ENCODE data around the gene PPP1R13B. TPM values are rescaled to one million over a fixed set of nuclear protein-coding genes. Genes with fewer than 3 reads are reported as not detected.

Gene PPP1R13B
- total RNA-seq, 1 experiment from 2014 or later, result 3.0 TPM

DNA sequence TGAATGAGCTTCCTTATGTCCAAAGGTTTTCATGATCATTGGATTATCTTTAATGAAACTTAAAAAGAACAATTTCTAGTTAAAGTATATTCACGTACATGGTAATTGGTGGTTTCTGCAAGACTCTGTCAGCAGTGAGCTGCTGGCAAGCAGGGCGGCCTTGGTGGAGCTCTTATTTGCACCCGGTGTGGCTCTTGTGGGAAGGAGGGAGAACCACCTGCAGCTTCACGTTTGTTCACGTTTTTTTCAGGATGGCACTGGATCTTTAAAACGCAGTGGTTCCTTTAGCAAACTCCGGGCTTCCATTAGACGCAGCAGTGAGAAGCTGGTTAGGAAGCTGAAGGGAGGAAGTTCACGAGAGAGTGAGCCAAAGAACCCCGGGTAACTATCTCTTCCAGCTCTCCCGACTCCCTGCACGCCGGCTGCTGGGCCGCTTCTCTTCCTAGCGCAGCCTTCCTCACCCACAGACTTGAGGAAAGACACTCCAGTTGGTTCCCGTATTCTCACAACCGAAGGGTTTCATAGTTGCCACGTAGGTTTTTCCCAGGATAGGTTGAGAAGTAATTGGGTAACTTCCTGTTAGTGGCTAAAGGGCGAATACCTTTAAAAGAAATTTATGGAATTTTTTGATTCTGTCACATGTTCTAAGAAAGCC, 160.4 kb downstream of the PPP1R13B start:
- peaks cover 31% of the 10 kb centered on the region for H3K79me2 ChIP-seq (ENCODE audit: low read length)
- peaks cover 43% of the 10 kb centered on the region for H3K4me1 ChIP-seq (ENCODE audit: low read length)
- no peak overlapping the region for H3K27ac ChIP-seq (ENCODE audit: low read length)
- H3K4me2 ChIP-seq (ENCODE audit: low read depth, low read length, poor library complexity, severe bottlenecking), result no peak overlapping the region
- no peak overlapping the region for H3K9ac ChIP-seq (ENCODE audit: low read length)
- no peaks in the 10 kb centered on the region for H3K9me3 ChIP-seq (ENCODE audit: low read length)
- peaks cover 27% of the 10 kb centered on the region; the same call in 1 of the 2 replicates for H3K36me3 ChIP-seq (ENCODE audit: insufficient read depth, low read length)
- DNase-seq, result no peak
- H4K20me1 ChIP-seq (ENCODE audit: insufficient read depth, low read depth, low read length), result no peaks in the 10 kb centered on the region
- H3K27me3 ChIP-seq (ENCODE audit: low read length), result no peaks in the 10 kb centered on the region
- no peak overlapping the region for H3K4me3 ChIP-seq (ENCODE audit: low read length)
- H2AFZ ChIP-seq (ENCODE audit: low read length), result no peak overlapping the region
- H3K9me2 ChIP-seq (replicated peaks; ENCODE audit: insufficient read depth, low read length), result no peaks in the 10 kb centered on the region

DNA sequence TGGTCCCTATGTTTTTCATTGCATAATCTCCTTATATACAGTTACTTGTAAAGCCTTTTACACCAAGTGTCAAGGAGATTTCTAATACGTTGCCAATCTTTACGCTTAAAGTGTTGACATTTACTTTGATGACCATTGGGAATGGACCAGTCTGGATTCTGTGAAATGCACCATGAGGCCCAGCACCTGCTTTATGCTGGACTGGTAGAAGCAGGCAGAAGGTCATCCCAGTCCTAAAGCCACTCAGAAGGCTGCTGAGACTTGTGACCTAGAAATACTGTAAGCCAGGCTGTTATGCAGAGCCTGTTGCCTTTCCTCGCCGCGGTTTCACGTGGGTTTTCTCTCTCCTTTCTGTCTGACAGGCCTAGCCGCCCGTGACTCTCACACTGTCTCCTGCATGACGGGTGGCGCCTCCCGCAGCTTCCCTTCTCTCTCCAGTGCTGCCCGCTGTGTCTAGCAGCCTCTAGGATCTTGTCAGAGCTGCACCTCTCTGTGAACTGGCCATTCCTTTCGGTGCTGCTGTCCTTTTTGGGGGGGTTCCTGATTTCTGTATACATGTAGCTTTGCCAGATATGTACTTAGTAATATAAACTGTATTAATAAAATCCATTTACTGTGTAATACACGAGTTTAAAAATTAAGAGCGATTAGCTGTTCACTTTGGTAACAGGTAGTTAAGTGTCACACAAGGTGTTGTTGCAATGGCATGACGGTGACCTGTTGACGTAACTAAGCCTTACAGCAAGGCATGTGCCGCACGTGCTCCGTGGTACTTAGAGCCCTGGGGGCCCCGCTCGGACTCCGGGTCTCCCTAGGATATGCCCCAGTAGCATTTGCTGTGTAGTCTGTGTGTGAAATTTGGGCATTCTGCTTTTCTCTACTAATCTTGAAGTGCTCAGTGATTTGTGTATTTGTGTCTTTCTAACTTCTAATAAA, 161.8 kb downstream of the PPP1R13B start:
- H3K9me2 ChIP-seq (replicated peaks; ENCODE audit: insufficient read depth, low read length), result no peaks in the 10 kb centered on the region
- H3K36me3 ChIP-seq (ENCODE audit: insufficient read depth, low read length), result peaks cover 33% of the 10 kb centered on the region
- H2AFZ ChIP-seq (ENCODE audit: low read length), result no peak overlapping the region
- peaks cover 42% of the 10 kb centered on the region for H3K79me2 ChIP-seq (ENCODE audit: low read length)
- H3K4me1 ChIP-seq (ENCODE audit: low read length), result peaks cover 29% of the 10 kb centered on the region
- no peaks in the 10 kb centered on the region for H3K27me3 ChIP-seq (ENCODE audit: low read length)
- H3K9ac ChIP-seq (ENCODE audit: low read length), result no peak overlapping the region
- no peak overlapping the region for H3K27ac ChIP-seq (ENCODE audit: low read length)
- no peak overlapping the region for H3K4me2 ChIP-seq (ENCODE audit: low read depth, low read length, poor library complexity, severe bottlenecking)
- no peaks in the 10 kb centered on the region for H4K20me1 ChIP-seq (ENCODE audit: insufficient read depth, low read depth, low read length)
- no peaks in the 10 kb centered on the region for H3K9me3 ChIP-seq (ENCODE audit: low read length)
- DNase-seq, result no peak
- H3K4me3 ChIP-seq (ENCODE audit: low read length), result no peak overlapping the region

DNA sequence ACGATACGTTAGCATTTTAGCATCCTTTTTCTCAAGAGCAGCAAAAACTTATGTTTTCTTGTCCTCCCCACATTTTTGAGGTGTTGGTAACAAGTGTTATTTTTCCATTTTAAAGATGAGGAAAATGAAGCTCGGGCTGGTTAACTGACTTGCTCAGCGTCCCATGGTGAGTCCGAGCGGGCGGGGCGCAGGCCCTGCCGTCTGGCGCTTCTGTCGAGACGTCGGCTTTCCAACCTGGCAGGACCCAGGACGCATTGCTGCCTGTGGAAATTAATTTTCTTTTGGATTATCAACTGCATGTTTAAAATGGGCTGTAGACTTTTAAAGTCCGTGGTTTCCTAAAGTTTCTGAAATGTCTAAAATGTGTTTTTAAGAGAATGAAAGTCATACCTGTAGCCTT, 162.5 kb downstream of the PPP1R13B start:
- H4K20me1 ChIP-seq (ENCODE audit: insufficient read depth, low read depth, low read length), result no peaks in the 10 kb centered on the region
- peaks cover 42% of the 10 kb centered on the region for H3K79me2 ChIP-seq (ENCODE audit: low read length)
- peaks cover 39% of the 10 kb centered on the region for H3K36me3 ChIP-seq (ENCODE audit: insufficient read depth, low read length)

DNA sequence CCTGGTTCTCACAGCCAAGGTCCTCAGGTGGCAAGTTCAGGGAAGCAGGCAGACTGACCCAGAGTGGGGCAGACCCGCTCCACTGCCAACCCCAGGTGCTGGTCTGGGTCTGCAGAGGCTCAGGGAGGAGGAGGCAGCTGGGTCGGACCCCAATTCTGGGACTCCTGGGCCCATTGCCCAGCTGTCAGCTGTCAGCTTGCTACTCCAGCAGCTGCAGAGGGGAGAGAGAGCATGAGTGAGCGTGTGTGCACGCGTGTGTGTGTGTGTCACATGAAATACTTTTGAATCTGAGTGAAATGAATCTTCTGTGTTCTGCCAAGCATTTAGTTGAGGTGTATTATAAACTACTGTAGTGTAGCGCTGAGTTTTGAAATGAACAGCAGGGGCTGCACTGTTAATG, 162.9 kb downstream of the PPP1R13B start:
- Histone ChIP-seq H3K4me2 (ENCODE audit: low read depth, low read length, poor library complexity, severe bottlenecking) (no peak overlapping the region), H4K20me1 (ENCODE audit: insufficient read depth, low read depth, low read length) (no peaks in the 10 kb centered on the region), H3K9me2 (replicated peaks; ENCODE audit: insufficient read depth, low read length) (no peaks in the 10 kb centered on the region), H3K9ac (ENCODE audit: low read length) (no peak overlapping the region), H3K4me1 (ENCODE audit: low read length) (peaks cover 22% of the 10 kb centered on the region), H3K27ac (ENCODE audit: low read length) (no peak overlapping the region), H2AFZ (ENCODE audit: low read length) (no peak overlapping the region), H3K79me2 (ENCODE audit: low read length) (peaks cover 43% of the 10 kb centered on the region), H3K4me3 (ENCODE audit: low read length) (no peak overlapping the region), H3K36me3 (ENCODE audit: insufficient read depth, low read length) (peaks cover 43% of the 10 kb centered on the region), H3K27me3 (ENCODE audit: low read length) (no peaks in the 10 kb centered on the region), H3K9me3 (ENCODE audit: low read length) (no peaks in the 10 kb centered on the region)
- no peak for DNase-seq

More for the DNA sequence above, 162.5 kb downstream of the PPP1R13B start:
- H3K9me3 ChIP-seq (ENCODE audit: low read length), result no peaks in the 10 kb centered on the region
- H3K27ac ChIP-seq (ENCODE audit: low read length), result no peak overlapping the region
- no peaks in the 10 kb centered on the region for H3K27me3 ChIP-seq (ENCODE audit: low read length)
- no peak overlapping the region for H3K4me3 ChIP-seq (ENCODE audit: low read length)
- peaks cover 22% of the 10 kb centered on the region for H3K4me1 ChIP-seq (ENCODE audit: low read length)
- H3K4me2 ChIP-seq (ENCODE audit: low read depth, low read length, poor library complexity, severe bottlenecking), result no peak overlapping the region
- no peaks in the 10 kb centered on the region for H3K9me2 ChIP-seq (replicated peaks; ENCODE audit: insufficient read depth, low read length)
- H3K9ac ChIP-seq (ENCODE audit: low read length), result no peak overlapping the region
- DNase-seq, result no peak
- no peak overlapping the region for H2AFZ ChIP-seq (ENCODE audit: low read length)

Small RNA genes lying within 50 kb of the gene (small RNA-seq; reads per million reads assigned to genes)
- not detected for gene RF00019
- gene RF00280, result not detected

Other genes with a start within 250 kb of the PPP1R13B start
- 144 and 266 TPM in 2 replicates for gene KLC1, start 218.4 kb downstream of the PPP1R13B start, total RNA-seq (2014; rRNA removed; shearing (Covaris generic); ENCODE audit: low replicate concordance)
- gene XRCC3, start 132.1 kb downstream of the PPP1R13B start, total RNA-seq (2014; rRNA removed; shearing (Covaris generic); ENCODE audit: low replicate concordance), result 36.7 and 70.5 TPM in 2 replicates
- 28.4 and 29.7 TPM in 2 replicates for gene ZFYVE21, start 131.8 kb downstream of the PPP1R13B start, total RNA-seq (2014; rRNA removed; shearing (Covaris generic); ENCODE audit: low replicate concordance)
- not detected in 2 replicates for gene TDRD9, start 80.9 kb upstream of the PPP1R13B start, total RNA-seq (2014; rRNA removed; shearing (Covaris generic); ENCODE audit: low replicate concordance)
- not detected in 2 replicates for gene RD3L, start 95.0 kb upstream of the PPP1R13B start, total RNA-seq (2014; rRNA removed; shearing (Covaris generic); ENCODE audit: low replicate concordance)
- not detected in 2 replicates for gene ASPG, start 238.1 kb upstream of the PPP1R13B start, total RNA-seq (2014; rRNA removed; shearing (Covaris generic); ENCODE audit: low replicate concordance)